A549 (cell line): ENCODE results near the gene GPR142. TPM values are rescaled to one million over a fixed set of nuclear protein-coding genes. Genes with fewer than 3 reads are reported as not detected.
A peak's percentile ranks its signal among the peaks of the same experiment; 100 is the strongest.

Experiments
- ATAC-seq, 2 experiments: fragments of 200-7000 bp in 1 of 2; fragments of >200 bp in 1 of 2; cut with Nextera tagmentation in 1 of 2; cut with Tn5 transposase in 1 of 2; 3 replicates each; pipeline versions ENCODE4 v1.8.0 to v1.9.1; 2018 to 2020; ENCODE audit warnings: mild to moderate bottlenecking in 1 of 2, moderate library complexity in 1 of 2
- CTCF ChIA-PET: fragments of 300-600 bp; sonication (Branson Sonifier 250); formaldehyde crosslinking; extraction: SDS; loops from one replicate; lab custom pipeline; 2021; ENCODE audit warnings: antibody characterized with exemption, inconsistent platforms; lab: Yijun Ruan, JAX
- POLR2A ChIA-PET: fragments of 350-600 bp; formaldehyde crosslinking; extraction: SDS; loops from one replicate; lab custom pipeline; 2021; ENCODE audit warnings: antibody characterized with exemption, inconsistent platforms; lab: Yijun Ruan, JAX
- DNase-seq, 2 experiments: peaks; one replicate each; pipeline versions ENCODE4 v3.0.0 to v3.0.0-alpha.2; 2011 to 2016; ENCODE audit warnings: low read depth in 1 of 2, low spot score in 1 of 2
- FAIRE-seq: peaks from 2 replicates; lab custom pipeline; 2011; peaks lifted over from hg19 to GRCh38; lab: Jason Lieb, UNC
- H3K27ac ChIP-seq, 2 experiments: fragments of >200 bp; sonication (Bioruptor Twin); formaldehyde crosslinking; 3 replicates each; pipeline ENCODE4 v1.5.1; 2016 to 2017
- H3K4me1 ChIP-seq: fragments of >200 bp; sonication (Bioruptor Twin); formaldehyde crosslinking; 3 replicates; pipeline ENCODE4 v1.6.1; 2016
- H3K4me2 ChIP-seq: fragments of >200 bp; sonication (Bioruptor Twin); formaldehyde crosslinking; 3 replicates; pipeline ENCODE4 v1.6.1; 2016
- H3K4me3 ChIP-seq: fragments of >200 bp; sonication (Bioruptor Twin); formaldehyde crosslinking; 3 replicates; pipeline ENCODE4 v1.5.1; 2016
- H3K9me3 ChIP-seq: fragments of >200 bp; sonication (Bioruptor Twin); formaldehyde crosslinking; 3 replicates; pipeline ENCODE4 v1.6.1; 2016
- ATOH8 ChIP-seq: fragments of 250-450 bp; sonication (Bioruptor Pico); IDR thresholded peaks from 2 replicates; pipeline ENCODE4 v1.5.0; 2020; ENCODE audit warnings: low read depth, mild to moderate bottlenecking, moderate library complexity
- BHLHE40 ChIP-seq: IDR thresholded peaks from 2 replicates; pipeline ENCODE4 v1.6.1; 2012; ENCODE audit warnings: low read depth, low read length, inconsistent platforms
- CBX8 ChIP-seq: fragments of 200-600 bp; sonication (generic); IDR thresholded peaks from 2 replicates; pipeline ENCODE4 v1.6.1; 2016
- CEBPB ChIP-seq, 2 experiments: fragments of >200 bp in 1 of 2; sonication (Bioruptor Twin) in 1 of 2; formaldehyde crosslinking in 1 of 2; IDR thresholded peaks; 2 replicates each; pipeline ENCODE4 v1.6.1; 2012 to 2016
- ELK1 ChIP-seq: fragments of 150-350 bp; IDR thresholded peaks from 2 replicates; pipeline ENCODE4 v1.6.1; 2014; ENCODE audit warnings: low read depth, mild to moderate bottlenecking, low read length
- FOSB ChIP-seq: fragments of 250-450 bp; sonication (Bioruptor Pico); IDR thresholded peaks from 2 replicates; pipeline ENCODE4 v1.5.0; 2020; ENCODE audit warnings: mild to moderate bottlenecking, moderate library complexity
- FOSL2 ChIP-seq, 2 experiments: fragments of 450-650 bp in 1 of 2; fragments of >200 bp in 1 of 2; sonication (Bioruptor Twin) in 1 of 2; formaldehyde crosslinking; IDR thresholded peaks; 2 replicates each; pipeline versions ENCODE4 v1.5.0 to v1.6.1; 2016 to 2020; ENCODE audit warnings: mild to moderate bottlenecking in 1 of 2, moderate library complexity in 1 of 2
- FOXS1 ChIP-seq: fragments of 250-450 bp; sonication (Bioruptor Pico); IDR thresholded peaks from 2 replicates; pipeline ENCODE4 v1.5.0; 2020; ENCODE audit warnings: mild to moderate bottlenecking, moderate library complexity
- HDAC2 ChIP-seq: fragments of 200-600 bp; sonication (generic); IDR thresholded peaks from 2 replicates; pipeline ENCODE4 v1.6.1; 2016
- HOXB13 ChIP-seq: fragments of 250-450 bp; sonication (Bioruptor Pico); IDR thresholded peaks from 2 replicates; pipeline ENCODE4 v1.5.0; 2020; ENCODE audit warnings: low read depth, mild to moderate bottlenecking, moderate library complexity
- NFE2L2 ChIP-seq: fragments of 150-350 bp; conservative IDR thresholded peaks from 2 replicates; pipeline ENCODE4 v1.6.1; 2014; ENCODE audit warnings: low read length
- POLR2AphosphoS2 ChIP-seq: conservative IDR thresholded peaks from 2 replicates; pipeline ENCODE4 v1.6.1; 2012; ENCODE audit warnings: low read length, improper control_type of control experiment, inconsistent platforms
- RAD21 ChIP-seq, 2 experiments: fragments of >200 bp in 1 of 2; sonication (Bioruptor Twin) in 1 of 2; formaldehyde crosslinking in 1 of 2; IDR thresholded peaks in 1 of 2; conservative IDR thresholded peaks in 1 of 2; 2 replicates in 1 of 2; 3 replicates in 1 of 2; pipeline ENCODE4 v1.6.1; 2012 to 2018; ENCODE audit warnings: inconsistent platforms in 1 of 2
- RARB ChIP-seq: fragments of 250-450 bp; sonication (Bioruptor Pico); IDR thresholded peaks from 2 replicates; pipeline ENCODE4 v1.8.0; 2021; ENCODE audit warnings: mild to moderate bottlenecking, moderate library complexity
- RFX5 ChIP-seq: fragments of 450-650 bp; IDR thresholded peaks from 2 replicates; pipeline ENCODE4 v1.7.1; 2014; ENCODE audit warnings: antibody characterized with exemption, mild to moderate bottlenecking, moderate library complexity
- ZFP36 ChIP-seq: fragments of 450-650 bp; IDR thresholded peaks from 2 replicates; pipeline ENCODE4 v1.6.1; 2014; ENCODE audit warnings: borderline replicate concordance; ENCODE audit not compliant: partially characterized antibody
- WGBS: methylation state at CpG from one replicate; pipeline ENCODE4 v1.1.6; 2017; ENCODE audit errors: missing lambda C conversion rate; 5-methylcytosine and 5-hydroxymethylcytosine counted together
- polyA plus RNA-seq, 4 experiments: library from polyadenylated mRNA; depleted of rRNA in 3 of 4; stranded (reverse); fragments of >200 nt; fragmentation: RNase III in 1 of 4; extraction: RNeasy Plus Mini Kit Qiagen cat#74134 plus additional on column Dnase treatment in 1 of 4; gene quantifications; 2 replicates in 3 of 4; 3 replicates in 1 of 4; pipeline ENCODE4 v1.2.3, GENCODE V29; 2011 to 2017
- TF ChIP-seq, protein P1 (sequence below): IDR thresholded peaks from 2 replicates; pipeline ENCODE4 v1.6.1; 2012

Gene GPR142
- polyA plus RNA-seq, 2 of the 4 experiments (the other 2 are of a cell fraction): not detected

- TF ChIP-seq ELK1 (no peak), POLR2AphosphoS2 (no peak), HDAC2 (no peak), NFE2L2 (no peak)
- Histone ChIP-seq H3K4me1 (peaks cover 15% of the 10 kb centered on the region), H3K27ac (peak overlapping the region in 1 of 2 experiments; percentile 61; a peak in 3 of 6 replicates), H3K4me3 (no peak overlapping the region), H3K9me3 (no peaks in the 10 kb centered on the region), H3K4me2 (peak overlapping the region; percentile 28; the same call in 1 of the 3 replicates)
- no peak for ATAC-seq
- no peak for FAIRE-seq
- ChIA-PET CTCF (interaction anchor here (0.6 to 15.2 kb wide), 16 partner anchors 8 to 1151 kb away, joined by 3 to 138 read pairs (median 10); partner anchors contain the start of gene GPR142), POLR2A (interaction anchor here (1.0 to 1.2 kb wide), 2 partner anchors 45 kb away, joined by 3 to 7 read pairs; no protein-coding TSS in a partner anchor)
- 53% methylated on average over 4 of the region's 4 CpGs for WGBS
- DNase-seq: no peak
Observed at GRCh38 chr17:74408815-74409214, 41.5 kb downstream of the GPR142 start.

DNA sequence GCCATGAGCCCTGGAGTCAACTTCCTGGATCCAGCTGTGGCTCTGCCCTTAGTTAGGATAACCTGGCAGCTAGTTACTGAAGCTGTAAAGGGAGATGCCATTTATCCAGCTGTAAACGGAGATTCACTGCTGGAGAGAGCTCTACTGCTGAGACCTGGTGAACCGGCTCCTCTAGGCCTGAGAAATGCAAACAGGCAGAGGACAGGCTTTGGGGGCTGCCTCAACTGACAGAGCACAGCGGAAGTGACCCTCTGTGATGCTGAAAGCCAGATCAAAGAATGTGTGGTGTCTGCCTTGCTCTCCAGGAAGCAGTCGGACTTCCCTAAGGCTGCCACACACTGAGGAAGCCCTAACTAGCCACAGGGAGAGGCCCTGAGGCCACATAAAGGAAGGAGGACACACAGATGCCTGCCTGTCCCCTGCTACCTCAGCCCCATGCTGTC is 42.7 kb downstream of the GPR142 start:
- Histone ChIP-seq H3K27ac (peak overlapping the region in 1 of 2 experiments; percentile 43; a peak in 3 of 6 replicates), H3K4me3 (no peak overlapping the region), H3K4me1 (peaks cover 15% of the 10 kb centered on the region), H3K9me3 (no peaks in the 10 kb centered on the region), H3K4me2 (no peak overlapping the region)
- DNase-seq (no peak), FAIRE-seq (no peak), ATAC-seq (no peak)
- TF ChIP-seq, protein P1, sequence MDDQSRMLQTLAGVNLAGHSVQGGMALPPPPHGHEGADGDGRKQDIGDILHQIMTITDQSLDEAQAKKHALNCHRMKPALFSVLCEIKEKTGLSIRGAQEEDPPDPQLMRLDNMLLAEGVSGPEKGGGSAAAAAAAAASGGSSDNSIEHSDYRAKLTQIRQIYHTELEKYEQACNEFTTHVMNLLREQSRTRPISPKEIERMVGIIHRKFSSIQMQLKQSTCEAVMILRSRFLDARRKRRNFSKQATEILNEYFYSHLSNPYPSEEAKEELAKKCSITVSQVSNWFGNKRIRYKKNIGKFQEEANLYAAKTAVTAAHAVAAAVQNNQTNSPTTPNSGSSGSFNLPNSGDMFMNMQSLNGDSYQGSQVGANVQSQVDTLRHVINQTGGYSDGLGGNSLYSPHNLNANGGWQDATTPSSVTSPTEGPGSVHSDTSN: no peak
- TF ChIP-seq RFX5 (no peak), ZFP36 (no peak), HOXB13 (CRISPR knock-in tag) (no peak), BHLHE40 (no peak), CBX8 (no peak), FOSB (CRISPR knock-in tag) (no peak), RAD21 (conservative IDR thresholded peaks at IDR 0.05 in 1 of 2, IDR thresholded peaks at IDR 0.05 in 1 of 2) (no peak), NFE2L2 (no peak), FOXS1 (no peak), FOSL2 (IDR thresholded peaks at IDR 0.05) (no peak), FOSL2 (CRISPR knock-in tag; IDR thresholded peaks at IDR 0.05) (no peak)
- POLR2A ChIA-PET: interaction anchor here (1.2 to 1.5 kb wide), 2 partner anchors 20 to 44 kb away, joined by 5 to 7 read pairs; no protein-coding TSS in a partner anchor
- CTCF ChIA-PET: interaction anchor here (0.7 to 15.2 kb wide), 6 partner anchors 8 to 42 kb away, joined by 3 to 138 read pairs (median 10); partner anchors contain the start of gene GPR142
- 73% methylated on average over 4 of the region's 4 CpGs for WGBS

DNA sequence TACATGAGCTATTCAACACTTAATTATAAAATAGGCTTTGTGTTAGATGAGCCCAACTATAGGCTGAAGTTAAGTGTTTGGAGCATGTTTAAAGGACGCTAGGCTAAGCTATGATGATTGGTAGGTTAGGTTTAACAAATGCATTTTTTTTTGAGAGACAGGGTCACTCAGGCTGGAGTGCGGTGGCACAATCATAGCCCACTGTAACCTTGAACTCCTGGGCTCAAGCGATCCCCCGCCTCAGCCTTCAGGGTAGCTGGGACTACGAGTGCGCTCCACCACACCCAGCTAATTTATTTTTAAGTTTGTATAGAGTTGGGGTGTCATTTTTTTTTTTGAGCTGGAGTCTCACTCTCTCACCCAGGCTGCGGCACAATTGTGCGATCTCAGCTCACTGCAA is 45.3 kb downstream of the GPR142 start:
- no peak for ATAC-seq
- H3K9me3 ChIP-seq: no peaks in the 10 kb centered on the region
- TF ChIP-seq ATOH8: no peak
- POLR2A ChIA-PET: no interaction called here
- no peak for FAIRE-seq
- 95% methylated on average over 8 of the region's 8 CpGs for WGBS
- H3K4me2 ChIP-seq: no peak overlapping the region
- no peak for DNase-seq
- H3K27ac ChIP-seq: no peak overlapping the region
- CTCF ChIA-PET: interaction anchor here (0.9 to 15.2 kb wide), 5 partner anchors 12 to 190 kb away, joined by 4 to 138 read pairs (median 6); no protein-coding TSS in a partner anchor
- H3K4me3 ChIP-seq: no peak overlapping the region
- H3K4me1 ChIP-seq: peaks cover 33% of the 10 kb centered on the region

DNA sequence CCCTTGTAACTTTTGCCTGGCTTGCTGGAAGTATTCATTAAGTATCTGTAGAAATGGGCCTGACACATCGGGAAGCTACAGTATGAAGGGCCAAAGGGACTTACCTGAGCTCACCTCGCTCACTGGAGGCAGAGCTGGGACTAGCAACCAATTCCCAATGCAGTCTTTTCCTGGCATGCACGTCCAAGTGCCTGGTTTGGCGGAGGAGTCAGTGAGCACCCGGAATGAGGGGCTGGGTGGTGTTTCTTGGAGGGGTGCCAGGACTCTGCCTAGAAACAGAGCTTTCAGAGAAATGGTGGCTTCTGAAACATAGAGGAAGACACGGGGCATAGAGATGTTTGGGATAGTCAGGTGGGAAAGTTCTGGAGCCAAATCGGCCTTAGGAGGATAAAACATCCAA is 46.2 kb downstream of the GPR142 start:
- no peak for FAIRE-seq
- WGBS: 88% methylated on average over 7 of the region's 7 CpGs
- POLR2A ChIA-PET: interaction anchor here (1.4 kb wide), 1 partner anchor 17 kb away, joined by 4 read pairs; no protein-coding TSS in a partner anchor

More for the DNA sequence above, 46.2 kb downstream of the GPR142 start:
- no peak overlapping the region for H3K4me2 ChIP-seq
- peak overlapping the region in 1 of 2 experiments; percentile 3; a peak in 1 of 6 replicates for H3K27ac ChIP-seq
- TF ChIP-seq RARB: no peak
- no peak for TF ChIP-seq CEBPB (IDR thresholded peaks at IDR 0.05)
- no peak for TF ChIP-seq FOXS1
- no peaks in the 10 kb centered on the region for H3K9me3 ChIP-seq
- CTCF ChIA-PET: interaction anchor here (1.0 to 15.2 kb wide), 5 partner anchors 17 to 34 kb away, joined by 3 to 138 read pairs (median 4); no protein-coding TSS in a partner anchor
- DNase-seq (no peak), ATAC-seq (no peak)
- peaks cover 36% of the 10 kb centered on the region for H3K4me1 ChIP-seq
- no peak overlapping the region for H3K4me3 ChIP-seq
